HuH-7.5 (cell line): ENCODE data around the gene DVL2.

Experiments
- DNase-seq: peaks from one replicate; pipeline ENCODE4 v3.0.0; 2011; ENCODE audit warnings: low spot score

The DVL2 gene

DNA sequence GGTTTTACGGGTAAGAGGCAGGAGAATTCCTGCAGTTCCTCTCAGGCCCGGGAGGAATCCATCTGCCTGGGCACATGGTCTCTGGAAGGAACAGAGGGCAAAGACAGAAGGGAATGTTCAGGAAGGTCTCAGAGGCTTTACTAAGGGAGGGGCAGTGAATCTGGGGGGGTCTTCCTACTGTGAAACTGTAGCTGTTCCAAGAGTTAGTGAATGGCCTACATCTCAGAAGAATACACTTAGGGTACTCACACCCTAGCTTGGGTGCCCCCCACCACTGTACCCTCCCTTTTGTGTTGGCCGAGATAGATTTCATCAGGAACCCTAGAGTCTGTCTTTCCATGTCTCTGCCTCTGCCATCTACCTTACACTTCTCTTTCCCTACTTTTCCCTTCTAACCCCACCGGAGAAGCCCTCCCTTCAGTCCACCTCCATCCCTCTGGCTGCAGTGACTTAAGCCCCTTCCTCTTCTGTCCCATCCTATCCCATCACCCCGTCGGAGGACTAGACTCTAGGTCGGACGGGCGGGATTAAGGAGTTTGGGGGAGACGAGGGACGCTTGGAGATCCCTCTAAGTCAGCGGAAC, 15.0 kb downstream of the DVL2 start:
- no peak for DNase-seq

DNA sequence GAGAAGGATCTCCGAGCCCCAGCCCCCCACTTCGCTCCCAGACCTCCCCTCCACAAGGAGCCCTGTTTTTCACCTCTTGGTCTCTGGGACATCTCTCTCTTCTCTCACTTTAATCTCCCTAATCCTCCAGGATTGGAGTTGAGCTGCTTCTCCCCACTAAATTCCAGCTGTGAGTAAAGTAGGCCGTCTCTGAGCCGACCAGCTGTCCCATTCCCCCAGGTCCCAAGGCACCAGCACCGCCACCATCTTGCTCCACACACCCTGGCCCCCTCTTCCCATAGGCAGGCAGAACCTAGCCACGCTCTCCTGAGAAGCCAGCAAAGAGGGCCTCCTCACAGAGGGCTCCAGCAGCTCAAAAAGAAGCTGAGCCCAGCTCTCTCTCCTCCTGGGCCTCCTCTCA, 15.6 kb downstream of the DVL2 start:
- no peak for DNase-seq

DNA sequence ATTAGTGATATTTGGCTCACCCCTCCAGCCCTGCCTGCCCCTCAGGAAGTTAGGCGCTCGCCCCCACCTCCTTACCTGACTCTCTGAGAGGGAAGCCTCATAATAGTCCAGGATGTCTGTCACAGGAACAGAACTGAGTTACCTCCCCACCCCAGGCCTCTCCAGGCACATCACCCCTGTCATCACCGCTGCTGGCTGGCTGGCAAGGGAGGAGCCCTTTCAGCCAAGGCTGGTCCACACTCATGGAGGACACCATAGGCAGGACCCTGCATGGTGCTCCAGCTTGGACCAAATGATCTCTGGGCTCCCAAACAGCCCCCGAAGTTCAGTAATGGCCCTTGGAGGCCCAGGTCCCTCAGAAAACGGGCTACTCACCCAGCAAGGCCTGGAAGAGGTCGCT, 16.2 kb downstream of the DVL2 start:
- no peak for DNase-seq

DNA sequence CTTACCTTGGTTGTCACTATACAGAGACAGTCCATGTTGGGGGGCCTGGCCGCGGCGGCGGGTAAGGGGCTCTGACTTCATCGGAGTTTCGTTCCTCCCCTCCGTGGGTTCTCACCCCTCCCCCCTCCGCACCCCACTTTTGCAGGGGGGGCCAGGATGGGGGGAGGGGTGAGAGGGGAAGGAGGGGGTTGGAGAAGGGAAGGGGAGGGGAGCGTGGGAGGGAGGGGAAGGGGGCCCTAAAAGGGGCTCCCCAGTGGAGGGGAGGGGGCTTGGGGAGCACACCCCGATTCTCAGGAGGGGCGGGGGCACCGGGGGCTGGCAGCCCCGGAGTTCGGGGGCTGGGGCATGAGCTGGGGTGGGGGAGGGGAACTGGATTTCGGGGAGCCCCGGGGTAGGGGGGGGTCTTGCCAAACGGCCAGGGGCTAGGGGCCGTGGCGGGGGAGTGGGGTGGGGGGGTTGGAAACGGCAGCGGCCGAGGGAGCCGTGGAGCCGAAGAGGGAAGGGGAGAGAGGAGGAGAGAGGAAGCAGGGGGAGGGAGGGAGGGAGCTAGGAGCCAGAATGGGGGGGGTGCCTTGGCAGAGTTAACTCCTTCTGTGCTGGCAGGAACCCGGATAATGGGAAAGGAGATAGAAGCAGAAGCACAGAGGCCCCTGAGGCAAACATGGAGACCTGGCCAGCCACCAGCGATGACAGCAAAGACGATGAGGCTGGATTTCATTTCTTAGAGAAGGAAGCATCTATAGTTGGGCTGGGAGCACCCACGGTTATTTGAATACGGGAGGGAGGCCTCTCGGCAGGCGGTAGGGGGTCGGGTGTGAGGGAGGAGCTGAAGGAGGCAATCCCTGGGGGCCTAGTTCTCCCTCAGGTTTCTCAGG, 17.0 kb downstream of the DVL2 start:
- DNase-seq, result no peak

GRCh38 chr17:7216242-7217112, 17.8 kb downstream of the DVL2 start:
- DNase-seq, result no peak

GRCh38 chr17:7215652-7216180, 18.6 kb downstream of the DVL2 start:
- DNase-seq, result no peak

GRCh38 chr17:7215136-7215638, 19.1 kb downstream of the DVL2 start:
- DNase-seq, result no peak

DNA sequence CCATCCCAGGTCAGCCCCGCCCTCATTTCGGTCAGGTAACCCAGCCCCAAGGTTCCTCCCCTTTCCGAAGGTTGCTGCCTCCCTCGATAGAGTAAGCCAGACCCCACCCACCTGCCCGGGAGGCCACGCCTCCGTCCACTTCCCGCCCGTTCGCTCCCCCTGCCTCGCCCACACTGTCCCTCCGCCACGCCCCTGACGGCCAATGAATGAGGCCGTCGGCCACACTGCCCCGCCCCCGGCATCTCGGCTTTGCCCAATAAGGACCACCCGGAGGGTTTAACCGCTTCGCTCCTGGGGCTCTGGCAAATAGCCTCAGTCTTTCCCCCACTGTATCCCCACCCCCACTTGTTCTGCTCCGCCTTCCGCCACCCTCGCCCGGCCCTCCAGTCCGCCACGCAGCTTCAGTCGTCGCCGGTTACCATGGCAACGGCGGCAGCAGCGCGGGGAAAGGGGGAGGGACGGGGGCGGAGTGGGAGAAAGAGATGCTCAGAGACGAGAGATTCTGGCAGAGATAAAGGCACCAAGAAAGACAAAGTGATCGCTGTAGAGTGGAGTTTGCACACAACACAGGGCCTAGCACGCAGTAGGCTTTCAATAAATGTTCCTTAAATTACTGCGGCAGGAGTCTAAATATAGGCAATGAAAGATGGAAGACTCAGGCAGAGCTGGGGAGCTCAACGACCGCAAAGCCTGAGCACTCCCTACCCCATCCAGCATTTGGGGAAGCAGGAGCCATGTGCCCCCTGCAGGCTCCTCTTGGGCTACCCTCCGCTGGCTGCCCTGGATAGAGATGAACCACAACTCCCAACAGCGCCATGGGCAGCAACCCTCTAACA, 19.8 kb downstream of the DVL2 start:
- peak; percentile 96 for DNase-seq

GRCh38 chr17:7213895-7214299, 20.4 kb downstream of the DVL2 start:
- DNase-seq, result peak; percentile 71

- DNase-seq, result no peak
These were observed 22.6 kb downstream of the DVL2 start for GRCh38 chr17:7211491-7212273.

DNA sequence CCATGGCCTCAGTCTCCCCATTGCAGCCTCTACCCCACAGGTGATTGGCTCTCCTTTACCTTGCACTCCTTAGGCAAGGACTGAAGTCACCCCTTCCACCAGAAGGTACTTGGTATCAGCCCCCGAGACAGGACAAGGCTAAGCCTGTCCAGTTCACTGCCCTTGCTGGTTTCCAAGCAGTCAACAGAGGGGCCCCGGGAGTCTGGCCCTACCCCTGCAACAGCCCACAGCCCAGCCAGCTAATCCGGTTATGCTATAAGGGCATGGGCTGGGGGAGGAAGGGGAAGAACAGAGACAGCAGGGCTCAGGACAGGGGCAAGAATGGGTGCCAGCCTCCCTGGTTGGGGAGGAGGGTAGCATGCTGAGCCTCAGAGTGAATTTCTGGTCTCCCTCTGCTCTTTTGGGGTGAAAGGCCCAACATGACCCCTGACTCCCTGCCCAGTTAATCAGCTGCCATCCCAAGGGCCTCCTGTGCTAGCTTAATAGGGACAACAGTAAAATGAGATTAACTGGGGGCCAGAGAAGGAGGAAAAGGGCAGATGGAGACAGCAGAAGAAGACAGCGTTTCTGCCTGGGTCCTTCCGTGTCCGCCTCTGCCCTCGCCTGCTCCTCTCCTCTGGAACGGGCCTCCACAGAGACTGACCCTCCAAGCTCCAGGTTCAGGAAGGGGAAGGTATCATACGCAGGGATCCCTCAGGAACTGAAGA, 25.4 kb downstream of the DVL2 start:
- DNase-seq, result no peak

DNA sequence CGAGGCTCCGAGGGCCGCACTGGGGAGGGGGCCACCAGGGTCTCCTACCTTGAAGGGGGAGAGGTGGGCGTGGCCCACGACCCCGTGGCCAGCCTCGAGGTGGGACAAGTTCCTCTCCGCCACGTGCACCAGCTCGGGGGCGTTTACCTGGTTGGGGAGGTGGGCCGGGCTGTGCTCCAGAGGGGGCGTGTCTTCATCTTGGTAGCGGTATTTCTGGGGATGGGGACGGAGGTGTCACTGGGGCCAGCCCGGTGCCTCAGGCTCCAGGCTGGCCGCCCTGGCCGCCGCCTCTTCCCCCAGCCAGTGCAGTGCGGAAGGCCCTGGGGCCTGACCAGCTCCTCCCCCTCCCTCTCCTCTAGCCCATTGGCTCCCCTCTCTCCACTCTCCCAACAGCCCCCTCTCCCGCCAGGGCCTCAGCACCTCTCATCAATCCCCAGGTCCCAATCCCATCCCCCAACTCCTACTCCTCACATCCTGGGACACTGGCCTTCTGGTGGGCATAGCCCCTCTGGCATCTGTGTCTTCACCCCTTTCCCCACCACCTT, 26.2 kb downstream of the DVL2 start:
- DNase-seq, result no peak

DNA sequence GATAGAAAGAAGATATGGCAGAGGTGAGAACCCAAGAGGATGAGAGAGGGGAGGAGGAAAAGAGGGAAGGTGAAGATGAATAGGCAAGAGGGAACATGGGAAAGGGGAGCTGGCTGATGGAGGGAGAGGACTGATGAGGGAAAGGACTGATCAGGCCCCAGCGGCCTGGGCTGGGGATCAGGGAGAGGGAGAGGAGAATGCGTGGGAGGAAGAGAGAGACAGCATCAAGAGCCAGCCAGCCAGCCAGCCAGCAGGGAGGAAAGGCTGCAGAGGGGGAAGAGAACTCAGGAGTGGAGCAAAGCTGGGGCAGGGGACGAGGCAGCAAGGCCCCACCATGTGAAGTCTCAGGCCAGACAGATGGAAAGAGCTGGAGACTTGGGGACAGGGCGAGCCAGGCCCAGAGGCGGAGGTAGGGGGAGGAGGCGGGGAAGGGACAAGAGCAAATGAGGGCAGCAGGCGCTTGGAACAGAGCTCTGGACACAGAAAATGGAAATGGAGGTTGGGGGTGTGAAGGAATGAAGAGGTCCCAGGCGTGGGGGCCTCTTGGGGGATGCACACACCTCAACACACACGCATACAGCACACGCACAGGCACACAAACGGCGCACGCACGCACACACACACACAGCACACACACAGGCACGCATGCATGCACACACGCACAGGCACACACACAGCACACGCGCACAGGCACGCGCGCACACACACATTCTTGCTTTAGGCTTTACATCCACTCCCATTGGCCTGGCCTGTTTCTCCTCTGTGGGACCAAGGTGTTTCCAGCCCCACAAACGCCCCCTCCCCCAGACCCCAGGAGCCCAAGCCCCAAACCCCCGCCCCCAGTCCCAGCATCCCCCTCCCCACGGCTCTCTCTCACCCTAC, 27.0 kb downstream of the DVL2 start:
- DNase-seq, result no peak

GRCh38 chr17:7205561-7205960, 28.8 kb downstream of the DVL2 start:
- no peak for DNase-seq

GRCh38 chr17:7204828-7205461, 29.4 kb downstream of the DVL2 start:
- DNase-seq, result no peak

DNA sequence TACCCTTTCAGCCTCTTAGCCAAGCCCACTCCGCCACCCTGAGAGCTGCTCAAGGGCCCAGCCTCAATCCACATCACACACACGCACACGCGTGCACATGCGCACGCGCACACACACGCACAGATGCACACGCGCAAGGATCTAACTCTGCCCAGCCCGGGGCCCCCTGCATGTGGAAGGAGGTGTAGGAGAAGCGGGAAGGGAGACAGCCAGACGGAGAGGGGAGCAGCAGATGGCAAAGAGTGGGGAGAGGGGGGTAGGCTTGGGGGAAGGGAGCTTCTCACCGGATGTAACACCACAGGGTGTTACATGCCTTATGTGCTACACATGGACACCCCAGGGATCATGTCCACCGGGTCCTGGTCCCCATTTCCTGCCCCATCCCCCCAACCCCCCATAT, 30.0 kb downstream of the DVL2 start:
- DNase-seq, result no peak

DNA sequence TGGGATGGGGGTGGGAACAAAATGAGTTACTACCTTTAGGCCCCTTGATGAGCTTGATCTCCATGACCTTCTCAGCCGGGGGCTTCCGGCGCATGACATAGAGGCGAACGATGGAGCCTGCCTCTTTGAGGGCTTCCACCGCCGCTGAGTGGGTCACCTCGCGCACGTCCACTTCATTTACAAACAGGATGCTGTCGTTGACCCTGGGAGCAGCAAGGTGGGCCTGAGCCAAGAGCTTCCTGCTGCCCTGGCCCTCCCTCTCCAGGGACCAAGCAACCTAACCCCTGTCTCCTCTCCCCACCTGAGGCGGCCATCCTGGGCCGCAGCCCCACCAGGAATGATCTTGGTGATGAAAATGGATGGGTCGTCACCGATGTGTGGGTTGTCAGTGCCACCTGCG, 30.9 kb downstream of the DVL2 start:
- no peak for DNase-seq
